ENCODE measurements around the gene BICD2.

Gene BICD2

GRCh38 chr9:92790542-92791527 is 26.2 kb upstream of the BICD2 start:
- TF ChIP-seq RAD21 (IDR thresholded peaks at IDR 0.05; ENCODE audit: low read depth) (peak; percentile 94), FOXM1 (IDR thresholded peaks at IDR 0.05; ENCODE audit: borderline replicate concordance, low read depth) (no peak), MAX (IDR thresholded peaks at IDR 0.05) (no peak), EP300 (IDR thresholded peaks at IDR 0.05; ENCODE audit: borderline replicate concordance) (no peak), TEAD4 (IDR thresholded peaks at IDR 0.05) (0 out of 2 replicates have a peak, but pooled peaks have one; percentile 7)

- TF ChIP-seq CEBPB (IDR thresholded peaks at IDR 0.05) (no peak), RAD21 (IDR thresholded peaks at IDR 0.05; ENCODE audit: low read depth) (no peak), REST (IDR thresholded peaks at IDR 0.05; ENCODE audit: low read depth) (no peak), NFIC (IDR thresholded peaks at IDR 0.05) (no peak), TAF1 (IDR thresholded peaks at IDR 0.05; ENCODE audit: low read depth) (no peak), FOXM1 (IDR thresholded peaks at IDR 0.05; ENCODE audit: borderline replicate concordance, low read depth) (no peak), USF1 (IDR thresholded peaks at IDR 0.05) (no peak), TEAD4 (IDR thresholded peaks at IDR 0.05) (no peak), CREB1 (IDR thresholded peaks at IDR 0.05; ENCODE audit: low read depth) (no peak), ZBTB7A (IDR thresholded peaks at IDR 0.05; ENCODE audit: low read depth) (no peak), MAX (IDR thresholded peaks at IDR 0.05) (no peak), EP300 (IDR thresholded peaks at IDR 0.05; ENCODE audit: borderline replicate concordance) (no peak), TCF12 (IDR thresholded peaks at IDR 0.05; ENCODE audit: low read depth) (no peak), EGR1 (IDR thresholded peaks at IDR 0.05) (no peak), YY1 (IDR thresholded peaks at IDR 0.05; ENCODE audit: low read depth) (no peak)
Observed at GRCh38 chr9:92786298-92786697, 21.7 kb upstream of the BICD2 start.

- TF ChIP-seq NFIC (IDR thresholded peaks at IDR 0.05) (no peak), CREB1 (IDR thresholded peaks at IDR 0.05; ENCODE audit: low read depth) (no peak), MAX (IDR thresholded peaks at IDR 0.05) (no peak), FOXM1 (IDR thresholded peaks at IDR 0.05; ENCODE audit: borderline replicate concordance, low read depth) (no peak), ZBTB7A (IDR thresholded peaks at IDR 0.05; ENCODE audit: low read depth) (no peak), CEBPB (IDR thresholded peaks at IDR 0.05) (no peak), TCF12 (IDR thresholded peaks at IDR 0.05; ENCODE audit: low read depth) (no peak), YY1 (IDR thresholded peaks at IDR 0.05; ENCODE audit: low read depth) (no peak), REST (IDR thresholded peaks at IDR 0.05; ENCODE audit: low read depth) (no peak), EGR1 (IDR thresholded peaks at IDR 0.05) (no peak), USF1 (IDR thresholded peaks at IDR 0.05) (no peak), TAF1 (IDR thresholded peaks at IDR 0.05; ENCODE audit: low read depth) (no peak)
Observed at GRCh38 chr9:92781899-92782298, 17.3 kb upstream of the BICD2 start.

- TF ChIP-seq NFIC (IDR thresholded peaks at IDR 0.05): no peak
- no peak for TF ChIP-seq EP300 (IDR thresholded peaks at IDR 0.05; ENCODE audit: borderline replicate concordance)
- TF ChIP-seq YY1 (IDR thresholded peaks at IDR 0.05; ENCODE audit: low read depth): no peak
- TF ChIP-seq REST (IDR thresholded peaks at IDR 0.05; ENCODE audit: low read depth): no peak
- no peak for TF ChIP-seq USF1 (IDR thresholded peaks at IDR 0.05)
- no peak for TF ChIP-seq TAF1 (IDR thresholded peaks at IDR 0.05; ENCODE audit: low read depth)
- TF ChIP-seq EGR1 (IDR thresholded peaks at IDR 0.05): no peak
- TF ChIP-seq CREB1 (IDR thresholded peaks at IDR 0.05; ENCODE audit: low read depth): no peak
- TF ChIP-seq TEAD4 (IDR thresholded peaks at IDR 0.05): no peak
- TF ChIP-seq MAX (IDR thresholded peaks at IDR 0.05): no peak
- TF ChIP-seq ZBTB7A (IDR thresholded peaks at IDR 0.05; ENCODE audit: low read depth): no peak
- TF ChIP-seq CEBPB (IDR thresholded peaks at IDR 0.05): no peak
- no peak for TF ChIP-seq RAD21 (IDR thresholded peaks at IDR 0.05; ENCODE audit: low read depth)
- TF ChIP-seq TCF12 (IDR thresholded peaks at IDR 0.05; ENCODE audit: low read depth): no peak
- no peak for TF ChIP-seq FOXM1 (IDR thresholded peaks at IDR 0.05; ENCODE audit: borderline replicate concordance, low read depth)
Observed at GRCh38 chr9:92780206-92780605, 15.6 kb upstream of the BICD2 start.
